HepG2 (cell line): ENCODE data around the gene IL1A. TPM values are rescaled to one million over a fixed set of nuclear protein-coding genes. Genes with fewer than 3 reads are reported as not detected.

Experiments used
- ATM ChIP-seq: fragments of 450-650 bp; IDR thresholded peaks from 2 replicates; pipeline ENCODE4 v1.7.1; 2017; ENCODE audit warnings: mild to moderate bottlenecking, borderline replicate concordance
- CHD4 ChIP-seq: fragments of 200-600 bp; sonication (generic); IDR thresholded peaks from 2 replicates; pipeline ENCODE4 v1.7.0; 2017; ENCODE audit warnings: mild to moderate bottlenecking, low read length, borderline replicate concordance
- HDAC6 ChIP-seq: fragments of 200-600 bp; sonication (generic); IDR thresholded peaks from 2 replicates; pipeline ENCODE4 v1.7.0; 2017; ENCODE audit warnings: mild to moderate bottlenecking, antibody characterized with exemption, low read length, low read depth
- REPIN1 ChIP-seq: sonication (generic); formaldehyde crosslinking; IDR thresholded peaks from 2 replicates; pipeline ENCODE4 v1.8.0; 2022; ENCODE audit warnings: missing genetic modification reagents, low read depth, mild to moderate bottlenecking, borderline replicate concordance
- RNF2 ChIP-seq: fragments of 450-650 bp; conservative IDR thresholded peaks from 2 replicates; pipeline ENCODE4 v1.6.1; 2016; ENCODE audit warnings: low read depth
- RORA ChIP-seq: sonication (generic); formaldehyde crosslinking; IDR thresholded peaks from 2 replicates; pipeline ENCODE4 v1.5.0; 2020; ENCODE audit warnings: mild to moderate bottlenecking, missing genetic modification reagents, moderate library complexity
- ZEB1 ChIP-seq: IDR thresholded peaks from 2 replicates; pipeline ENCODE4 v1.6.1; 2012; ENCODE audit warnings: mild to moderate bottlenecking, low read depth, inconsistent platforms; ENCODE audit not compliant: insufficient replicate concordance
- ZNF234 ChIP-seq: sonication (generic); formaldehyde crosslinking; conservative IDR thresholded peaks from 2 replicates; pipeline ENCODE4 v1.5.1; 2020; ENCODE audit warnings: mild to moderate bottlenecking, missing genetic modification reagents
- ZNF263 ChIP-seq: sonication (generic); formaldehyde crosslinking; IDR thresholded peaks from 2 replicates; pipeline ENCODE4 v1.4.0; 2020; ENCODE audit warnings: missing genetic modification reagents
- ZNF570 ChIP-seq: sonication (generic); formaldehyde crosslinking; IDR thresholded peaks from 2 replicates; pipeline ENCODE4 v1.4.0; 2020; ENCODE audit warnings: mild to moderate bottlenecking, missing genetic modification reagents, borderline replicate concordance
- ZNF652 ChIP-seq: IDR thresholded peaks from 2 replicates; pipeline ENCODE4 v1.6.1; 2016; ENCODE audit warnings: low read depth, borderline replicate concordance
- ZSCAN25 ChIP-seq: sonication (generic); formaldehyde crosslinking; IDR thresholded peaks from 2 replicates; pipeline ENCODE4 v1.8.0; 2022; ENCODE audit warnings: mild to moderate bottlenecking, missing genetic modification reagents
- polyA plus RNA-seq, 8 experiments: library from polyadenylated mRNA; depleted of rRNA in 3 of 8; stranded (reverse) in 7 of 8; unstranded in 1 of 8; fragments of >200 nt; fragmentation: Illumina TruSeq in 4 of 8; extraction: Trizol in 4 of 8; gene quantifications; 2 replicates each; pipeline versions ENCODE4 v1.2.1 to v1.2.3, GENCODE V29; 2011 to 2016; ENCODE audit warnings: low read depth in 4 of 8, missing spikeins in 1 of 8, mixed read lengths in 1 of 8; ENCODE audit not compliant: insufficient read depth in 1 of 8
- total RNA-seq, 5 experiments: library from RNA; depleted of rRNA; stranded (reverse); fragments of >200 nt; fragmentation: Illumina TruSeq; extraction: Trizol; gene quantifications; 2 replicates each; pipeline ENCODE4 v1.2.3, GENCODE V29; 2016; ENCODE audit warnings: low read depth in 1 of 5
- TF ChIP-seq, protein P1 (sequence below): sonication (generic); formaldehyde crosslinking; IDR thresholded peaks from 2 replicates; pipeline ENCODE4 v1.5.0; 2020; ENCODE audit warnings: mild to moderate bottlenecking, missing genetic modification reagents, borderline replicate concordance
- TF ChIP-seq, protein P2 (sequence below): sonication (generic); formaldehyde crosslinking; IDR thresholded peaks from 2 replicates; pipeline ENCODE4 v1.5.1; 2020; ENCODE audit warnings: missing genetic modification reagents, mild to moderate bottlenecking, borderline replicate concordance
- TF ChIP-seq, protein P3 (sequence below): sonication (generic); formaldehyde crosslinking; IDR thresholded peaks from 2 replicates; pipeline ENCODE4 v1.4.0; 2020; ENCODE audit warnings: missing genetic modification reagents
- TF ChIP-seq, protein P4 (sequence below): sonication (generic); formaldehyde crosslinking; IDR thresholded peaks from 2 replicates; pipeline ENCODE4 v1.5.0; 2020; ENCODE audit warnings: missing genetic modification reagents
- TF ChIP-seq, protein P5 (sequence below): sonication (generic); formaldehyde crosslinking; IDR thresholded peaks from 2 replicates; pipeline ENCODE4 v1.8.0; 2022; ENCODE audit warnings: mild to moderate bottlenecking, missing genetic modification reagents
- TF ChIP-seq, protein P6 (sequence below): sonication (generic); formaldehyde crosslinking; IDR thresholded peaks from 2 replicates; pipeline ENCODE4 v1.5.0; 2020; ENCODE audit warnings: mild to moderate bottlenecking, missing genetic modification reagents

IL1A gene
- total and polyA plus RNA-seq, 2 of the 13 experiments (the other 11 are each of a cell fraction or from before 2014, with no cell fraction given): not detected

DNA sequence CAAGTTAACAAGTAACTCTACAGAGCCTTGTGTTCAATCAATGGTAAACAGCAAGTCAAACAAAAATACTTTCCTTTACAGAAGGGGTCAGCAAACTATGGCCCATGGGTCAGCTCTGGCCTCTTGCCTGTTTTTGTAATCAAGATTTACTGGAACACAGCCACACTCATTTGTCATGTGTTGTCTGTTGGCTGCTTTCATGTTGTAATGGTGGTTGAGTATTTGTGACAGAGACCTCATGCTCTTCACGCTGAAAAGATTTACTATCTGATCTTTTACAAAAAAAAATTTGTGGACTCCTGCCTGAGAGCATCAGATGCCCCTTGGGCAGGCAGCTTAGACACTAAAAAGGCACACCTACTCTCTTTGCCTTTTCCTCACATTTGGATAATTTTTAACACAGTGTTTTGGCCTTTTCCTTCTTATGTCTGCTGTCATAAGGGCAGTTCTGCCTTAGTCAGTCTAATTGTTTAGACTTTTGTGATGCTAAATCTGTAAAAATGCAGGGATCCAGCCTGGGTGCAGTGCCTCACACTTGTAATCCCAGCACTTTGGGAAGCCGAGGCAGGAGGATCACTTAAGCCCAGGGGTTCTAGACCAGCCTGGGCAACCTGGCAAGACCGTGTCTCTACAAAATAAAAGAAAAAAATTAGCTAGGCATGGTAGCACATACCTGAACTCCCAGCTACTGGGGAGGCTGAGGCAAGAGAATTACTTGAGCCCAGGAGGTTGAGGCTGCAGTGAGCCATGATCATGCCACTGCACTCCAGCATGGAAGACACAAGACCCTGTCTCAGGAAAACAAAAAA is 34.0 kb upstream of the IL1A start (continued):
- peak; percentile 74; the same call in 1 of the 2 replicates for TF ChIP-seq REPIN1 (CRISPR knock-in tag)
- TF ChIP-seq CHD4: no peak
- no peak for TF ChIP-seq HDAC6
- no peak for TF ChIP-seq RORA (CRISPR knock-in tag)
- no peak; the same call in 1 of the 2 replicates for TF ChIP-seq ZNF652
- TF ChIP-seq, protein P1, sequence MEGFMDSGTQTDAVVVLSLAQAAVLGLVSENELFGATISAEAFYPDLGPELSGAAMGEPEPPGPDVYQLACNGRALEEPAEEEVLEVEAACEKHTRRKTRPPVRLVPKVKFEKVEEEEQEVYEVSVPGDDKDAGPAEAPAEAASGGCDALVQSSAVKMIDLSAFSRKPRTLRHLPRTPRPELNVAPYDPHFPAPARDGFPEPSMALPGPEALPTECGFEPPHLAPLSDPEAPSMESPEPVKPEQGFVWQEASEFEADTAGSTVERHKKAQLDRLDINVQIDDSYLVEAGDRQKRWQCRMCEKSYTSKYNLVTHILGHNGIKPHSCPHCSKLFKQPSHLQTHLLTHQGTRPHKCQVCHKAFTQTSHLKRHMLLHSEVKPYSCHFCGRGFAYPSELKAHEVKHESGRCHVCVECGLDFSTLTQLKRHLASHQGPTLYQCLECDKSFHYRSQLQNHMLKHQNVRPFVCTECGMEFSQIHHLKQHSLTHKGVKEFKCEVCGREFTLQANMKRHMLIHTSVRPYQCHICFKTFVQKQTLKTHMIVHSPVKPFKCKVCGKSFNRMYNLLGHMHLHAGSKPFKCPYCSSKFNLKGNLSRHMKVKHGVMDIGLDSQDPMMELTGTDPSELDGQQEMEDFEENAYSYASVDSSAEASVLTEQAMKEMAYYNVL (CRISPR knock-in tag): peak; percentile 84
- TF ChIP-seq ZNF234 (CRISPR knock-in tag): no peak
- TF ChIP-seq ZNF263 (CRISPR knock-in tag): no peak
- no peak for TF ChIP-seq ZNF570 (CRISPR knock-in tag)
- TF ChIP-seq ZEB1: no peak
- peak; percentile 65; the same call in 1 of the 2 replicates for TF ChIP-seq RNF2
- TF ChIP-seq, protein P2, sequence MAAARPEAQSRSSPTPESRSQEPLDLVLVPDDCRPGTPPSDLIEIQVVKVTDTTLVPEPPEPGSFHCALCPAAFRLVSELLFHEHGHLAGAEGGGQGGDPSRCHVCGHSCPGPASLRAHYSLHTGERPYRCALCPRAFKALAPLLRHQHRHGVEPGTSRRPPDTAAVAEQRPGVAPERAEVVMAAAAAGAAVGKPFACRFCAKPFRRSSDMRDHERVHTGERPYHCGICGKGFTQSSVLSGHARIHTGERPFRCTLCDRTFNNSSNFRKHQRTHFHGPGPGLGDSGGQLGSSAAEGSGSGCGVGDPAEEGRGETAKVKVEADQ (CRISPR knock-in tag): peak; percentile 78; the same call in 1 of the 2 replicates
- TF ChIP-seq, protein P3, sequence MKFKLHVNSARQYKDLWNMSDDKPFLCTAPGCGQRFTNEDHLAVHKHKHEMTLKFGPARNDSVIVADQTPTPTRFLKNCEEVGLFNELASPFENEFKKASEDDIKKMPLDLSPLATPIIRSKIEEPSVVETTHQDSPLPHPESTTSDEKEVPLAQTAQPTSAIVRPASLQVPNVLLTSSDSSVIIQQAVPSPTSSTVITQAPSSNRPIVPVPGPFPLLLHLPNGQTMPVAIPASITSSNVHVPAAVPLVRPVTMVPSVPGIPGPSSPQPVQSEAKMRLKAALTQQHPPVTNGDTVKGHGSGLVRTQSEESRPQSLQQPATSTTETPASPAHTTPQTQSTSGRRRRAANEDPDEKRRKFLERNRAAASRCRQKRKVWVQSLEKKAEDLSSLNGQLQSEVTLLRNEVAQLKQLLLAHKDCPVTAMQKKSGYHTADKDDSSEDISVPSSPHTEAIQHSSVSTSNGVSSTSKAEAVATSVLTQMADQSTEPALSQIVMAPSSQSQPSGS (CRISPR knock-in tag): peak; percentile 75
- TF ChIP-seq ATM: no peak
- TF ChIP-seq, protein P4, sequence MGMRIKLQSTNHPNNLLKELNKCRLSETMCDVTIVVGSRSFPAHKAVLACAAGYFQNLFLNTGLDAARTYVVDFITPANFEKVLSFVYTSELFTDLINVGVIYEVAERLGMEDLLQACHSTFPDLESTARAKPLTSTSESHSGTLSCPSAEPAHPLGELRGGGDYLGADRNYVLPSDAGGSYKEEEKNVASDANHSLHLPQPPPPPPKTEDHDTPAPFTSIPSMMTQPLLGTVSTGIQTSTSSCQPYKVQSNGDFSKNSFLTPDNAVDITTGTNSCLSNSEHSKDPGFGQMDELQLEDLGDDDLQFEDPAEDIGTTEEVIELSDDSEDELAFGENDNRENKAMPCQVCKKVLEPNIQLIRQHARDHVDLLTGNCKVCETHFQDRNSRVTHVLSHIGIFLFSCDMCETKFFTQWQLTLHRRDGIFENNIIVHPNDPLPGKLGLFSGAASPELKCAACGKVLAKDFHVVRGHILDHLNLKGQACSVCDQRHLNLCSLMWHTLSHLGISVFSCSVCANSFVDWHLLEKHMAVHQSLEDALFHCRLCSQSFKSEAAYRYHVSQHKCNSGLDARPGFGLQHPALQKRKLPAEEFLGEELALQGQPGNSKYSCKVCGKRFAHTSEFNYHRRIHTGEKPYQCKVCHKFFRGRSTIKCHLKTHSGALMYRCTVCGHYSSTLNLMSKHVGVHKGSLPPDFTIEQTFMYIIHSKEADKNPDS (CRISPR knock-in tag): peak; percentile 55; the same call in 1 of the 2 replicates
- TF ChIP-seq, protein P5, sequence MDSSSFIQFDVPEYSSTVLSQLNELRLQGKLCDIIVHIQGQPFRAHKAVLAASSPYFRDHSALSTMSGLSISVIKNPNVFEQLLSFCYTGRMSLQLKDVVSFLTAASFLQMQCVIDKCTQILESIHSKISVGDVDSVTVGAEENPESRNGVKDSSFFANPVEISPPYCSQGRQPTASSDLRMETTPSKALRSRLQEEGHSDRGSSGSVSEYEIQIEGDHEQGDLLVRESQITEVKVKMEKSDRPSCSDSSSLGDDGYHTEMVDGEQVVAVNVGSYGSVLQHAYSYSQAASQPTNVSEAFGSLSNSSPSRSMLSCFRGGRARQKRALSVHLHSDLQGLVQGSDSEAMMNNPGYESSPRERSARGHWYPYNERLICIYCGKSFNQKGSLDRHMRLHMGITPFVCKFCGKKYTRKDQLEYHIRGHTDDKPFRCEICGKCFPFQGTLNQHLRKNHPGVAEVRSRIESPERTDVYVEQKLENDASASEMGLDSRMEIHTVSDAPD: peak; percentile 67; the same call in 1 of the 2 replicates
- TF ChIP-seq, protein P6, sequence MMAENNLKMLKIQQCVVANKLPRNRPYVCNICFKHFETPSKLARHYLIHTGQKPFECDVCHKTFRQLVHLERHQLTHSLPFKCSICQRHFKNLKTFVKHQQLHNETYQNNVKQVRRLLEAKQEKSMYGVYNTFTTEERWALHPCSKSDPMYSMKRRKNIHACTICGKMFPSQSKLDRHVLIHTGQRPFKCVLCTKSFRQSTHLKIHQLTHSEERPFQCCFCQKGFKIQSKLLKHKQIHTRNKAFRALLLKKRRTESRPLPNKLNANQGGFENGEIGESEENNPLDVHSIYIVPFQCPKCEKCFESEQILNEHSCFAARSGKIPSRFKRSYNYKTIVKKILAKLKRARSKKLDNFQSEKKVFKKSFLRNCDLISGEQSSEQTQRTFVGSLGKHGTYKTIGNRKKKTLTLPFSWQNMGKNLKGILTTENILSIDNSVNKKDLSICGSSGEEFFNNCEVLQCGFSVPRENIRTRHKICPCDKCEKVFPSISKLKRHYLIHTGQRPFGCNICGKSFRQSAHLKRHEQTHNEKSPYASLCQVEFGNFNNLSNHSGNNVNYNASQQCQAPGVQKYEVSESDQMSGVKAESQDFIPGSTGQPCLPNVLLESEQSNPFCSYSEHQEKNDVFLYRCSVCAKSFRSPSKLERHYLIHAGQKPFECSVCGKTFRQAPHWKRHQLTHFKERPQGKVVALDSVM (CRISPR knock-in tag): peak; percentile 53
- TF ChIP-seq ZSCAN25 (CRISPR knock-in tag): peak; percentile 80
